Cardiac muscle cell (in vitro differentiated cells and primary cell): ENCODE results near the gene ST6GALNAC2. TPM values are rescaled to one million over a fixed set of nuclear protein-coding genes. Genes with fewer than 3 reads are reported as not detected.
"Not testable (repeated sequence)": the region's sequence is repeated elsewhere in the genome, so short reads cannot be mapped to it uniquely, and the experiment has no call there.

Experiments used
- DNase-seq, 2 donors: peaks; one replicate each; pipeline versions ENCODE4 v3.0.0 to v3.0.0-alpha.2; 2010 to 2017; ENCODE audit warnings: low read depth in 1 of 2, low spot score in 1 of 2
- H3K27ac ChIP-seq: fragments of 200-600 bp; sonication (generic); 2 replicates; pipeline ENCODE4 v1.5.1; 2016
- H3K27me3 ChIP-seq: fragments of 200-600 bp; sonication (generic); 2 replicates; pipeline ENCODE4 v1.6.0; 2016; ENCODE audit warnings: control low read depth
- H3K36me3 ChIP-seq: fragments of 200-600 bp; sonication (generic); 2 replicates; pipeline ENCODE4 v1.5.1; 2016; ENCODE audit warnings: control low read depth
- H3K4me1 ChIP-seq: fragments of 200-600 bp; sonication (generic); 2 replicates; pipeline ENCODE4 v1.8.1; 2017; ENCODE audit warnings: low read depth, mild to moderate bottlenecking, mixed run types
- H3K4me3 ChIP-seq: fragments of 200-600 bp; sonication (generic); 2 replicates; pipeline ENCODE4 v1.5.1; 2016; ENCODE audit warnings: mild to moderate bottlenecking
- H3K9me3 ChIP-seq: fragments of 200-600 bp; sonication (generic); 2 replicates; pipeline ENCODE4 v1.5.1; 2017; ENCODE audit warnings: low read depth, mild to moderate bottlenecking, control low read depth
- CTCF ChIP-seq: IDR thresholded peaks from 2 replicates; pipeline ENCODE4 v1.5.1; 2012; ENCODE audit warnings: low read depth, mild to moderate bottlenecking, low read length
- polyA plus RNA-seq: library from polyadenylated mRNA; unstranded; fragments of >200 nt; fragmentation: Nextera tagmentation; extraction: Ambion mirVana; gene quantifications from 2 replicates; pipeline ENCODE4 v1.2.1, GENCODE V29; 2016
- total RNA-seq: library from RNA; depleted of rRNA; stranded (reverse); fragments of >200 nt; gene quantifications from 2 replicates; pipeline ENCODE4 v1.2.3, GENCODE V29; 2016

The ST6GALNAC2 gene
- total and polyA plus RNA-seq, 2 experiments from 2014 or later, result 0.88 to 1.0 TPM

GRCh38 chr17:76562734-76563148, 22.9 kb downstream of the ST6GALNAC2 start:
- no peaks in the 10 kb centered on the region for H3K27me3 ChIP-seq
- no peaks in the 10 kb centered on the region for H3K9me3 ChIP-seq
- DNase-seq, result peak in 1 of 2 donors; percentile 91
- no peak overlapping the region for H3K27ac ChIP-seq
- no peak for TF ChIP-seq CTCF
- H3K36me3 ChIP-seq, result peaks cover 15% of the 10 kb centered on the region
- peaks cover 5% of the 10 kb centered on the region for H3K4me1 ChIP-seq
- no peak overlapping the region for H3K4me3 ChIP-seq

- Histone ChIP-seq H3K36me3 (peaks cover 15% of the 10 kb centered on the region), H3K4me3 (no peak overlapping the region), H3K4me1 (peaks cover 5% of the 10 kb centered on the region), H3K27ac (no peak overlapping the region), H3K27me3 (no peaks in the 10 kb centered on the region), H3K9me3 (no peaks in the 10 kb centered on the region)
- peak in 1 of 2 donors; percentile 50 for DNase-seq
- TF ChIP-seq CTCF, result no peak
These were observed 23.8 kb downstream of the ST6GALNAC2 start for GRCh38 chr17:76561799-76562268.

- Histone ChIP-seq H3K36me3 (peaks cover 15% of the 10 kb centered on the region), H3K27me3 (no peaks in the 10 kb centered on the region), H3K27ac (no peak overlapping the region), H3K4me1 (peaks cover 5% of the 10 kb centered on the region), H3K4me3 (no peak overlapping the region), H3K9me3 (no peaks in the 10 kb centered on the region)
- TF ChIP-seq CTCF, result no peak
- DNase-seq, result no peak
These were observed 24.3 kb downstream of the ST6GALNAC2 start for GRCh38 chr17:76561332-76561731.

DNA sequence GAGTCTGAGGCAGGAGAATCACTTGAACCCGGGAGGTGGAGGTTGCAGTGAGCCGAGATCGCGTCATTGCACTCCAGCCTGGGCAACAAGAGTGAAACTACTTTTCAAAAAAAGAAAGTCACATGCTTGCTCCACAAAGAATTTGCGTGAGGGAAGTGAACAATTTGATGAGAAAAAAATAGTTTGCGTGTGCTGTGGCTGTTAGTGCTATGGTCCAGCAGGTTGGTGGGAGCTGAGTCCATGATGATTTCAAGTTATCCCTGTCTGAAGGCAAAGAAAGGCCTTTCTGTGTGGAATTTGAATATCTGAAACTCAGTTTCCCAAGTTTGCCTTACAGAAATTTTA, 24.8 kb downstream of the ST6GALNAC2 start:
- Histone ChIP-seq H3K27ac (no peak overlapping the region), H3K36me3 (peaks cover 15% of the 10 kb centered on the region), H3K4me3 (no peak overlapping the region), H3K4me1 (peaks cover 5% of the 10 kb centered on the region), H3K9me3 (no peaks in the 10 kb centered on the region), H3K27me3 (no peaks in the 10 kb centered on the region)
- no peak for DNase-seq
- TF ChIP-seq CTCF, result no peak

DNA sequence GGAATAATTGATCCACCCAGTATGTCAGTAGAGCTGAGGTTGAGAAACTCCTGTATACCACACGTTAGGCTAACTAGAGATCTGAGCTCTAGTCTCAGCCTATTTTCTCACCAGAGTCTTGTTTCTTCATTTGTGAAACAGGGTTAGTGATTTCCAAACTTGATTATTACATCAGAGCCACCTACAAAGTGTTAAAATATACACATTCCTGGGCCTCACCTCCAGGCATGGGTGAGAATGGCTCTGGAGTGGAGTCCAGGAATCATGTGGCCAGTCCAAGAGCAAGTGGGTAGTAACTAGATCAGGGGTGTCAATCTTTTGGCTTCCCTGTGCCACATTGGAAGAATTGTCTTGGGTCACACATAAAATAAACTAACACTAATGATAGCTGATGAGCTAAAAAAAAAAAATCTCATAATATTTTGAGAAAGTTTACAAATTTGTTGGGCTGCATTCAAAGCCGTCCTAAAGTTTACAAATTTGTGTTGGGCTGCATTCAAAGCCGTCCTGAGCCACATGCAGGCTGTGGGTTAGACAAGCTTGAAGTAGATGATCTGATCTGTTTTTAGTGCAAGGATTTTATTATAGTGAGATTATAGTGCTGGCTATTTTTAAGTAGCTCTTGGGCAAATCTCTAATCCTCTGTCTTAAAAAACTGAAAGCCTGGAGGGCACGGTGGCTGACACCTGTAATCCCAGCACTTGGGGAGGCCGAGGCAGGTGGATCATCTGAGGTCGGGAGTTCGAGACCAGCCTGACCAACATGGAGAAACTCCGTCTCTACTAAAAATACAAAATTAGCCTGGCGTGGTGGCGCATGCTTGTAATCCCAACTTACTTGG, 25.4 kb downstream of the ST6GALNAC2 start:
- H3K4me1 ChIP-seq, result peaks cover 5% of the 10 kb centered on the region
- TF ChIP-seq CTCF, result no peak
- peaks cover 15% of the 10 kb centered on the region for H3K36me3 ChIP-seq
- no peak for DNase-seq
- no peaks in the 10 kb centered on the region for H3K27me3 ChIP-seq
- no peak overlapping the region for H3K27ac ChIP-seq
- H3K4me3 ChIP-seq, result no peak overlapping the region
- no peaks in the 10 kb centered on the region for H3K9me3 ChIP-seq

DNA sequence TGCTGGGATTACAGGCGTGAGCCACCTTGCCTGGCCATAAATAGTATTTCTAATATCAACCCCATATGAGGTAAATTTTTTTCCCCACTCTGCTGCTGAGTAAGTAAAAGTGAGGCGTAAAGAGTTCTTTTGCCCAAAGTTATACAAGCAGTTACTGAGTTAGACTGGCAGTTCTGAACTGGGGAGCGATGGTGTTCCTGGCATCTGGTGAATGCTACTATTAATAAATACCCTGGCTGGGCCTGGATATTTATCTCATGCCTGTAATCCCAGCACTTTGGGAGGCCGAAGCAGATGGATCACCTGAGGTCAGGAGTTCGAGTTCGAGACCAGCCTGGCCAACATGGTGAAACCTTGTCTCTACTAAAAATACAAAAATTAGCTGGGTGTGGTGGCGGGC, 26.2 kb downstream of the ST6GALNAC2 start:
- H3K27ac ChIP-seq, H3K9me3 ChIP-seq, H3K4me3 ChIP-seq, DNase-seq, H3K27me3 ChIP-seq, H3K4me1 ChIP-seq: not testable (repeated sequence)
- peaks cover 12% of the 10 kb centered on the region for H3K36me3 ChIP-seq
